Fibroblast of villous mesenchyme (primary cell): ENCODE measurements around the gene TCF12. TPM values are rescaled to one million over a fixed set of nuclear protein-coding genes. Genes with fewer than 3 reads are reported as not detected.
A peak's percentile ranks its signal among the peaks of the same experiment; 100 is the strongest.

Experiments
- DNase-seq: peaks from one replicate; pipeline ENCODE4 v3.0.0-alpha.2; 2010; ENCODE audit warnings: low read depth
- H3K4me3 ChIP-seq: 2 replicates; pipeline ENCODE4 v1.5.1; 2011; ENCODE audit warnings: low read depth, mild to moderate bottlenecking, low read length
- total RNA-seq: library from RNA; depleted of rRNA; stranded (reverse); fragments of >200 nt; gene quantifications from 2 replicates; pipeline ENCODE4 v1.2.3, GENCODE V29; 2012
- TF ChIP-seq, protein P1 (sequence below): IDR thresholded peaks from 2 replicates; pipeline ENCODE4 v1.5.1; 2012; ENCODE audit warnings: low read depth, mild to moderate bottlenecking, low read length; ENCODE audit not compliant: insufficient read depth

Gene TCF12
- total RNA-seq, 1 donor, result 110 TPM

DNA sequence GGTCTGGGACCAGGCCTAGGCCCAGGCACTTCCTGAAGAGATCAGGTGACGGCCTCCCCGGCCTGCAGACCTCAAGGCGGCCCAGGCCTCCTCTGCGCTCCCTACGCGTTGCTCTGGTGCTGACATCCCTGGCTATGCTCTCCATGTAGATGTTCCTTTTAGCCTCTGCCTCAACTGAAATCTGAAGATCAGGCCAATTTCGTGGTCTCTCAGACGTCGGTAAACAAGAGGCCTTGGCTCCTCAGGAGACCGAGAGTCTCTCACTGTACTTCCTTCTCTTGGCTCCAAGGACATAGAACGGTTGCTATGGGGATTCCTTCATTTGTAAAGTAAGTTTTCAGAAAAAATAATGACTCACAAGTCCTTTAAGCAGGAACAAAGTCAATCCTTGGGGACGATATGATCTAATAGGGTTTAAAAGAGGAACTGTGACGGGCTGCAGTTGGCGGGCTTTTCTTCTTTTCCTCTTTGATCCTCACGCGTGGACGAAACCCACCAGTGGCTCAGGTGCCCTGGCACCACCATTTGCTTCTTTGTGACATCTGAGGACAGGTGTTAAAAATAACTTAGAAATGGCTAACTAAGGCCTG lies 402.3 kb downstream of the TCF12 start:
- TF ChIP-seq, protein P1, sequence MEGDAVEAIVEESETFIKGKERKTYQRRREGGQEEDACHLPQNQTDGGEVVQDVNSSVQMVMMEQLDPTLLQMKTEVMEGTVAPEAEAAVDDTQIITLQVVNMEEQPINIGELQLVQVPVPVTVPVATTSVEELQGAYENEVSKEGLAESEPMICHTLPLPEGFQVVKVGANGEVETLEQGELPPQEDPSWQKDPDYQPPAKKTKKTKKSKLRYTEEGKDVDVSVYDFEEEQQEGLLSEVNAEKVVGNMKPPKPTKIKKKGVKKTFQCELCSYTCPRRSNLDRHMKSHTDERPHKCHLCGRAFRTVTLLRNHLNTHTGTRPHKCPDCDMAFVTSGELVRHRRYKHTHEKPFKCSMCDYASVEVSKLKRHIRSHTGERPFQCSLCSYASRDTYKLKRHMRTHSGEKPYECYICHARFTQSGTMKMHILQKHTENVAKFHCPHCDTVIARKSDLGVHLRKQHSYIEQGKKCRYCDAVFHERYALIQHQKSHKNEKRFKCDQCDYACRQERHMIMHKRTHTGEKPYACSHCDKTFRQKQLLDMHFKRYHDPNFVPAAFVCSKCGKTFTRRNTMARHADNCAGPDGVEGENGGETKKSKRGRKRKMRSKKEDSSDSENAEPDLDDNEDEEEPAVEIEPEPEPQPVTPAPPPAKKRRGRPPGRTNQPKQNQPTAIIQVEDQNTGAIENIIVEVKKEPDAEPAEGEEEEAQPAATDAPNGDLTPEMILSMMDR, result no peak
- no peak overlapping the region for H3K4me3 ChIP-seq
- peak; percentile 66 for DNase-seq

DNA sequence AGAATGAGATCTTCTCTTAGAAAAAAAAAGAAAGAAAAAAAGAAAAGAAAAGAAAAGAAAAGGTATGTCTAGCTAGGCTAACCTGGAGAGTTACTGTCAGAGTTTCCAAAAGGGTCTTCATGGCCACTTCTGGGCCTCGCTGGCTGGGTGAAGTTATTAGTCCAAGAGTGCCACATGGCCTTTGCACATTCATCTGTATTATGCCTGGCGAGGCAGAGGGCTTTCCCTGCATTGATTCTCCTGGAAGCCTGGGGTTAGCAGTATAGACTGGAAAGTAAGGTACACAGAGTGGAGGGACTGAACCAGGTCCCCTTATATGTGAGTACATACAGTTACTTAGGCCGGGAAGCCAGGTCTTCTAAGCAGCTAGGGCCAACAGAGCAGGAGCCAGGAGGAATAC lies 403.0 kb downstream of the TCF12 start:
- DNase-seq, result no peak
- TF ChIP-seq, protein P1, result no peak
- no peak overlapping the region for H3K4me3 ChIP-seq

DNA sequence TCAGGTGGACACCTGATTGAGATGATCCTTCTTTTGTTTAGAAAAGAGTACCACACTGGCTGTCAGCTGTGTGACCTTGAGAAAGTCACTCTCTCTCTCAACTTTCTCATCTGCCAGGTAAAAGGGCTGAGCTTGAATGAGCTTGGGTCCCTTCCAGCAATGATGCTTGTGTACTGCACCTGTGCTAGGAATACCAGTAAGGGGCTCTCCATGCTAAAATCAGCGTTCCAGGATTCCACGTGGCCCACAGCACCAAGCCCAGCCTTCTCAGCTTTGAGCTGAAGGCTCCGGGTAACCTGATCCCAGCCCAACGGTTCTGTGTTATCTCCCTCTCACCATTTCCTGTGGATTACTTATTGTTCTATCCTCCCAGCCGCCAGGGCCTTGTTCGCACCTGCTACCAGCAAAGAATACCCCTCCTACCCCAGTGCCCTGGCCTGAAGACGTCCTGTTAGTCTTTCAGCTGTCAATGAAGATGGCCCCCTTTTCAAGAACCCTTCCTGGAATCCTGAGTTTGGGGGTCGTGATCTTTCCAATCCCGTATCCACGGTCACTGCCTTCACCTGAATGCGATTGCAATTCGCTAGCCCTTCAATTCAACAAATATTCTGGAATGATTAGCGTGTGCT lies 403.6 kb downstream of the TCF12 start:
- H3K4me3 ChIP-seq, result no peak overlapping the region
- TF ChIP-seq, protein P1, result no peak
- DNase-seq, result no peak

DNA sequence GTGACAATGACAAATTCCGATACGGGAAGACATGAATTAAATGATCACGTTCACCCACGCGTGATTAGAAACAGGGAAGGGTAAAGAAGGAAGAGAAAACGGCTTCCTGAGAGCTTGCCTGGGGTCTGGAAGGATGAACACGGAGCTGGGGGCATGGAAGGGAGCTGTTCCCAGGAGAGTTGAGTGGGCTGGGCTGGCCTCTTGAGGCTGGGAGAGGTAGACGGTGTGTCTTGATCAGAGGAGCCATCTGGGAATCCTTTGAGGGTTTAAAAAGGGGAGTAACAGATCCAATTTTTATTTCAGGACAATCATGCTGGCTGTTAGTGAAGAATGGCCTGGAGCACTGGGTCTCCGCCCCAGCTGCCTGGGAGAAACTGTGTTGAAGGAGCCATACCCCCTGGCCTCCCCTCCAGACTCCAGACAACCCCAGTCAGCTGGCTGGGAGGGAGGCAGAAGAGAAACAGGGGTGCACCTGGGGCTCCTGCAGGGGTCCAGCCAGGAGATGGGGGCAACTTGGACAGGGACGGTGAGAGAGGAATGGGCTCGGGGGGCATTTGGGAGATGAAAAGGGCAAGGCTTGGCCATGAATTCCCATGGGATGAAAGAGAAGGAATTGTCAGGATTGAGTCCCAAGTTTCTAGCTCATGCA lies 404.3 kb downstream of the TCF12 start:
- TF ChIP-seq, protein P1, result no peak
- DNase-seq, result no peak

DNA sequence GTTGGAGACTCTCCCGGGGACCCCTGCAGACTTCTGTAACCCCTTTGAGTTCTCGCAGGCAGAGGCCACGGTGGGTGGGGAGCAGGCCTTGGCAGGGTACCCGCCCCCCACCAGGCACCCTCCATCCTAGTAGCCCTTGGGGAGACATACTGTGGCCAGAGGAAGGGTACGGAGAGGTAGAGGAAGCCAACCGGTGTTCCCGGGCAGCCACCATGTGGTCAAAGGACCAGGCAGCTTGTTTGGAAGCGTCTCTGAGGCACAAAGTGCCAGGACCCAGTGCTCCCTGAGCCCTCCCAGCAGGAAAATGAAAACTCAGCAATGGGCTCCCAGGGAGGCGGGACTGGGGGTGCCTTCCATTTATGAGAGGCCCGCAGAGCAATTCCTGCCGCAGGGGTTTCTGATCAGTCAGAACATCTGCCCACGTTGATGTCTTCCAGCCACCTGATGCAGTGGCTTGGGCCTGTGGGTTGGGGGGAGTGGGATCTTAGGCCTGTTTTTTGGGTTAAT lies 404.9 kb downstream of the TCF12 start:
- DNase-seq, result no peak
- no peak overlapping the region for H3K4me3 ChIP-seq
- TF ChIP-seq, protein P1, result no peak

More for the DNA sequence above, 404.3 kb downstream of the TCF12 start:
- H3K4me3 ChIP-seq, result no peak overlapping the region

DNA sequence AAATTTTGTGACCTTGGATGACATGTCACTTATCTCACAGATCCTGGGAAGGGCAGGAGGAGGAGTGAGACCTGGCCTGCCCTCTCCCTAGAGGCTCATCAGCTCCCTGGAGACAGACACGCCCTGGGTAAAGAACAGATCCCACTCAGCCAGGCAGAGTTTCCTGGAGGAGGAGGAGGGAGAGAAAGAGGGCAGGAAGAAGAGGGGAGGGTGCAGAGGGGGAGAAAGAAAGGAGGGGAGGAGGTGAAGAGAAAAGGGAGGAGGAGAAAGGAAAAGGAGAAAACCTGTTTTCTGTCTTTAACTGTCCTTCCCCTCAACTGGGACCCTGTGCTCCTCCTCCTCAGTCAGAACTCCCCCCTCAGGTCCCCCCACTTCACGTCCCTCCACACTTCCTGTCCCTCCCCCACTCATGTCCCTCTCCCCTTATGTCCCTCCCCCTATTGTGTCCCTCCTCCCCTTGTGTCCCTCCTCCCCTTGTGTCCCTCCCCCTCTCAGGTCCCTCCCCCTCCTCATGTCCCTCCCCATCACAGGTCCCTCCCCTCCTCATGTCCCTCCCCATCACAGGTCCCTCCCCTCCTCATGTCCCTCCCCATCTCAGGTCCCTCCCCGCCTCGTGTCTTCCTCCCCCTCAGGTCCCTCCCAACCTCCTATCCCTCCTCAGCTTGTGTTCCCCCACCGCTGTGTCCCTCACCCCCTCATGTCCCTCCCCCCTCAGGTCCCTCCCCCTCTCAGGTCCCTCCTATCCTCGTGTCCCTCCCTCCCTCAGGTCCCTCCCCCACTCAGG lies 405.6 kb downstream of the TCF12 start:
- H3K4me3 ChIP-seq, result no peak overlapping the region
- TF ChIP-seq, protein P1, result no peak
- peak; percentile 87 for DNase-seq
